Measurements from ENCODE around the gene SGCA. TPM values are rescaled to one million over a fixed set of nuclear protein-coding genes. Genes with fewer than 3 reads are reported as not detected.

The SGCA gene
- total and polyA plus RNA-seq, 9 of the 15 experiments (the other 6 are each of a cell fraction or from before 2014, with no cell fraction given), result not detected

DNA sequence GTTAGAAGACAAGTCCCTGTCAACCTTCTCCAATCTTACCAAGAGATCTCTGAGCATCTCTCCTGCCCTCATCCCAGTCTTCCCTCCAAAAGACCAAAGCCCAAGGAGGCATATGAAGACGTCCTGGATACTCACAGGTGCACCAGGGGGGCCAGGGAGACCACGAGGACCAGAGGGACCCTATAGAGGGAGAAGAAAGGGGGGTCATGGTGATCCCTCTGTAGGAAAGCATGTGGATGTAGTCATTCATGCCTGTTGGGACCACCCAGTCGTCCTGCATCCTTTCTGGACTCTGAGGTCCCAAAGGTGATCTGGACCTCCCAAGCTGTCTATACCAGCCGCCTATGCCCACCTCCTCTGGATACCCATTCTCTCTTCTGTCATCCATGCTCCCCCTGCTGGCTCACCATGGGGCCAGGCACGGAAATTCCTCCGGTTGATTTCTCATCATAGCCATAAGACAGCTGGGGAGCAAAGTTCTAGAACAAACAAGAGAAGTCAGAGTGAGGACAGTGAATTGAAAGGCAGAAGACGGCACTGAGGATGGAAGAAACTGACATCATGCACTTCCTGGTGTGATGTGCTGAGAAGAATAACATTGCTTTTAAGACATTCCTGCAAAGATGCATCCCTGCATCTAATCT lies 32.3 kb downstream of the SGCA start (continued):
- TF ChIP-seq, protein P1, sequence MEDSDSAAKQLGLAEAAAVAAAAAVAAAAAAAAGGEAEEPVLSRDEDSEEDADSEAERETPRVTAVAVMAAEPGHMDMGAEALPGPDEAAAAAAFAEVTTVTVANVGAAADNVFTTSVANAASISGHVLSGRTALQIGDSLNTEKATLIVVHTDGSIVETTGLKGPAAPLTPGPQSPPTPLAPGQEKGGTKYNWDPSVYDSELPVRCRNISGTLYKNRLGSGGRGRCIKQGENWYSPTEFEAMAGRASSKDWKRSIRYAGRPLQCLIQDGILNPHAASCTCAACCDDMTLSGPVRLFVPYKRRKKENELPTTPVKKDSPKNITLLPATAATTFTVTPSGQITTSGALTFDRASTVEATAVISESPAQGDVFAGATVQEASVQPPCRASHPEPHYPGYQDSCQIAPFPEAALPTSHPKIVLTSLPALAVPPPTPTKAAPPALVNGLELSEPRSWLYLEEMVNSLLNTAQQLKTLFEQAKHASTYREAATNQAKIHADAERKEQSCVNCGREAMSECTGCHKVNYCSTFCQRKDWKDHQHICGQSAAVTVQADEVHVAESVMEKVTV (CRISPR knock-in tag; IDR thresholded peaks at IDR 0.05), result peak; percentile 49; the same call in 1 of the 2 replicates
- TF ChIP-seq CBX3 (IDR thresholded peaks at IDR 0.05; ENCODE audit: borderline replicate concordance in 1 of 2, low read length in 2 of 2) (no peak), NCOA6 (IDR thresholded peaks at IDR 0.05) (no peak), PTRF (tag; IDR thresholded peaks at IDR 0.05) (no peak), SP2 (IDR thresholded peaks at IDR 0.05; ENCODE audit: extremely low read depth, low read depth, low read length, poor library complexity, severe bottlenecking) (no peak)
- TF ChIP-seq, protein P2, sequence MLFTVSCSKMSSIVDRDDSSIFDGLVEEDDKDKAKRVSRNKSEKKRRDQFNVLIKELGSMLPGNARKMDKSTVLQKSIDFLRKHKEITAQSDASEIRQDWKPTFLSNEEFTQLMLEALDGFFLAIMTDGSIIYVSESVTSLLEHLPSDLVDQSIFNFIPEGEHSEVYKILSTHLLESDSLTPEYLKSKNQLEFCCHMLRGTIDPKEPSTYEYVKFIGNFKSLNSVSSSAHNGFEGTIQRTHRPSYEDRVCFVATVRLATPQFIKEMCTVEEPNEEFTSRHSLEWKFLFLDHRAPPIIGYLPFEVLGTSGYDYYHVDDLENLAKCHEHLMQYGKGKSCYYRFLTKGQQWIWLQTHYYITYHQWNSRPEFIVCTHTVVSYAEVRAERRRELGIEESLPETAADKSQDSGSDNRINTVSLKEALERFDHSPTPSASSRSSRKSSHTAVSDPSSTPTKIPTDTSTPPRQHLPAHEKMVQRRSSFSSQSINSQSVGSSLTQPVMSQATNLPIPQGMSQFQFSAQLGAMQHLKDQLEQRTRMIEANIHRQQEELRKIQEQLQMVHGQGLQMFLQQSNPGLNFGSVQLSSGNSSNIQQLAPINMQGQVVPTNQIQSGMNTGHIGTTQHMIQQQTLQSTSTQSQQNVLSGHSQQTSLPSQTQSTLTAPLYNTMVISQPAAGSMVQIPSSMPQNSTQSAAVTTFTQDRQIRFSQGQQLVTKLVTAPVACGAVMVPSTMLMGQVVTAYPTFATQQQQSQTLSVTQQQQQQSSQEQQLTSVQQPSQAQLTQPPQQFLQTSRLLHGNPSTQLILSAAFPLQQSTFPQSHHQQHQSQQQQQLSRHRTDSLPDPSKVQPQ (CRISPR knock-in tag; IDR thresholded peaks at IDR 0.05; ENCODE audit: borderline replicate concordance), result no peak
- TF ChIP-seq, protein P3, sequence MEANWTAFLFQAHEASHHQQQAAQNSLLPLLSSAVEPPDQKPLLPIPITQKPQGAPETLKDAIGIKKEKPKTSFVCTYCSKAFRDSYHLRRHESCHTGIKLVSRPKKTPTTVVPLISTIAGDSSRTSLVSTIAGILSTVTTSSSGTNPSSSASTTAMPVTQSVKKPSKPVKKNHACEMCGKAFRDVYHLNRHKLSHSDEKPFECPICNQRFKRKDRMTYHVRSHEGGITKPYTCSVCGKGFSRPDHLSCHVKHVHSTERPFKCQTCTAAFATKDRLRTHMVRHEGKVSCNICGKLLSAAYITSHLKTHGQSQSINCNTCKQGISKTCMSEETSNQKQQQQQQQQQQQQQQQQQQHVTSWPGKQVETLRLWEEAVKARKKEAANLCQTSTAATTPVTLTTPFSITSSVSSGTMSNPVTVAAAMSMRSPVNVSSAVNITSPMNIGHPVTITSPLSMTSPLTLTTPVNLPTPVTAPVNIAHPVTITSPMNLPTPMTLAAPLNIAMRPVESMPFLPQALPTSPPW (CRISPR knock-in tag; IDR thresholded peaks at IDR 0.05), result peak; percentile 38; the same call in 1 of the 2 replicates
- TF ChIP-seq, protein P4, sequence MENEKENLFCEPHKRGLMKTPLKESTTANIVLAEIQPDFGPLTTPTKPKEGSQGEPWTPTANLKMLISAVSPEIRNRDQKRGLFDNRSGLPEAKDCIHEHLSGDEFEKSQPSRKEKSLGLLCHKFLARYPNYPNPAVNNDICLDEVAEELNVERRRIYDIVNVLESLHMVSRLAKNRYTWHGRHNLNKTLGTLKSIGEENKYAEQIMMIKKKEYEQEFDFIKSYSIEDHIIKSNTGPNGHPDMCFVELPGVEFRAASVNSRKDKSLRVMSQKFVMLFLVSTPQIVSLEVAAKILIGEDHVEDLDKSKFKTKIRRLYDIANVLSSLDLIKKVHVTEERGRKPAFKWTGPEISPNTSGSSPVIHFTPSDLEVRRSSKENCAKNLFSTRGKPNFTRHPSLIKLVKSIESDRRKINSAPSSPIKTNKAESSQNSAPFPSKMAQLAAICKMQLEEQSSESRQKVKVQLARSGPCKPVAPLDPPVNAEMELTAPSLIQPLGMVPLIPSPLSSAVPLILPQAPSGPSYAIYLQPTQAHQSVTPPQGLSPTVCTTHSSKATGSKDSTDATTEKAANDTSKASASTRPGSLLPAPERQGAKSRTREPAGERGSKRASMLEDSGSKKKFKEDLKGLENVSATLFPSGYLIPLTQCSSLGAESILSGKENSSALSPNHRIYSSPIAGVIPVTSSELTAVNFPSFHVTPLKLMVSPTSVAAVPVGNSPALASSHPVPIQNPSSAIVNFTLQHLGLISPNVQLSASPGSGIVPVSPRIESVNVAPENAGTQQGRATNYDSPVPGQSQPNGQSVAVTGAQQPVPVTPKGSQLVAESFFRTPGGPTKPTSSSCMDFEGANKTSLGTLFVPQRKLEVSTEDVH (IDR thresholded peaks at IDR 0.05; ENCODE audit: low read depth, partially characterized antibody), result no peak
